ENCODE data around the gene DMGDH. TPM values are rescaled to one million over a fixed set of nuclear protein-coding genes. Genes with fewer than 3 reads are reported as not detected.
"Not testable (repeated sequence)": the region's sequence is repeated elsewhere in the genome, so short reads cannot be mapped to it uniquely, and the experiment has no call there.

DMGDH gene
- total and polyA plus RNA-seq, 4 donors, result 28.9 to 130 (median 48.5) TPM

GRCh38 chr5:78983601-78984438, 85.7 kb downstream of the DMGDH start:
- H3K9me3 ChIP-seq (ENCODE audit: control insufficient read depth in 4 of 4, low read length in 3 of 4), result no peaks in the 10 kb centered on the region
- H3K27ac ChIP-seq (ENCODE audit: low read depth in 1 of 2, low read length in 2 of 2), result peak overlapping the region; percentile 88 to 94
- DNase-seq (ENCODE audit: low spot score), result no peak
- peaks cover 2 to 37% (median 25%) of the 10 kb centered on the region in 4 donors for H3K4me1 ChIP-seq (ENCODE audit: control insufficient read depth in 4 of 4, insufficient read depth in 4 of 4, low read length in 3 of 4)
- peak overlapping the region; percentile 66 to 91 (median 74) for H3K4me3 ChIP-seq (ENCODE audit: low read depth in 1 of 3, low read length in 3 of 3)
- H3K27me3 ChIP-seq (ENCODE audit: control insufficient read depth in 4 of 4, insufficient read depth in 4 of 4, low read length in 3 of 4), result no peaks in the 10 kb centered on the region
- H3K9ac ChIP-seq (ENCODE audit: low read depth in 1 of 2, low read length in 2 of 2), result peak overlapping the region; percentile 46 to 64
- TF ChIP-seq RXRA (IDR thresholded peaks at IDR 0.05) (no peak), FOXA1 (IDR thresholded peaks at IDR 0.05) (no peak)
- WGBS, result 12% methylated on average over 17 of the region's 17 CpGs
- H3K36me3 ChIP-seq (ENCODE audit: control insufficient read depth in 4 of 4, insufficient read depth in 3 of 4, low read depth in 1 of 4, low read length in 3 of 4), result no peaks in the 10 kb centered on the region

DNA sequence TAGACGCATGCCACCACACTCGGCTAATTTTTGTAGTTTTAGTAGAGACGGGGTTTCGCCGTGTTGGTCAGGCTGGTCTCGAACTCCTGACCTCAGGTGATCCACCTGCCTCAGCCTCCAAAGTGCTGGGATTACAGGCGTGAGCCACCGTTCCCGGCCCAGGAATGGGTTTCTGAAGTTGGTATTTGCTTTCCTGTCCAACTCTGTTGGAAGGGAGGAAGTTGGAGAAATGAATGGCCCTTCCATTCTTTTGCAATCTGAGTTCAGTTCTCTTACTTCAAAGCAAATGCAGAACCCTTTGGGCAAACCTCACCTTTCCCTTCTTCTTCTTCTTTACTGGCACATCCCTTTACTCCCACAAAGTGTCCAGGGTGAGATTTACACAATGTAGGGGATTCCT, 86.3 kb downstream of the DMGDH start:
- Histone ChIP-seq H3K9ac (ENCODE audit: low read depth in 1 of 2, low read length in 2 of 2) (peak overlapping the region in 1 of 2 donors; percentile 46), H3K4me1 (ENCODE audit: control insufficient read depth in 4 of 4, insufficient read depth in 4 of 4, low read length in 3 of 4) (peaks cover 2 to 37% (median 25%) of the 10 kb centered on the region in 4 donors), H3K4me3 (ENCODE audit: low read depth in 1 of 3, low read length in 3 of 3) (peak overlapping the region in 1 of 3 donors; percentile 91)
- H3K36me3 ChIP-seq (ENCODE audit: control insufficient read depth in 4 of 4, insufficient read depth in 3 of 4, low read depth in 1 of 4, low read length in 3 of 4); H3K27ac ChIP-seq (ENCODE audit: low read depth in 1 of 2, low read length in 2 of 2); DNase-seq (ENCODE audit: low spot score); H3K27me3 ChIP-seq (ENCODE audit: control insufficient read depth in 4 of 4, insufficient read depth in 4 of 4, low read length in 3 of 4); H3K9me3 ChIP-seq (ENCODE audit: control insufficient read depth in 4 of 4, low read length in 3 of 4): not testable (repeated sequence)
- 74% methylated on average over 9 of the region's 9 CpGs for WGBS

DNA sequence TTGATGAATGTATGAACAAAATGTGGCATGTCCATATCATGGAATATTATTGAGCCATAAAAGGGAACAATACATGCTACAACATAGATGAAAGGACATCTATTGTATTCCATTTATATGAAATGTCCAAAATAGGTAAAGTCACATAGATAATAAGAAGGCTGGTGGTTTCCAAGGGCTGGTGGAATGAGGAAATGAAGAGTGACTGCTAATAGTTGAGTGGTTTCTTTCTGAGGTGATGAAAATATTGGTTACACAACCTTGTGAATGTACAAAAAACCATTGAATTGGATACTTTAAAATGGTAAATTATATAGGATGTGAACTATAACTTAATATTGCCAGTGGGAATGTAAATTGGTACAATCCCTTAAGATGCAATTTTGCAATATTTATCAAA, 89.6 kb downstream of the DMGDH start:
- Histone ChIP-seq H3K36me3 (ENCODE audit: control insufficient read depth in 4 of 4, insufficient read depth in 3 of 4, low read depth in 1 of 4, low read length in 3 of 4) (no peaks in the 10 kb centered on the region), H3K27me3 (ENCODE audit: control insufficient read depth in 4 of 4, insufficient read depth in 4 of 4, low read length in 3 of 4) (no peaks in the 10 kb centered on the region), H3K9ac (ENCODE audit: low read depth in 1 of 2, low read length in 2 of 2) (no peak overlapping the region), H3K9me3 (ENCODE audit: control insufficient read depth in 4 of 4, low read length in 3 of 4) (no peaks in the 10 kb centered on the region), H3K4me3 (ENCODE audit: low read depth in 1 of 3, low read length in 3 of 3) (no peak overlapping the region), H3K4me1 (ENCODE audit: control insufficient read depth in 4 of 4, insufficient read depth in 4 of 4, low read length in 3 of 4) (peaks cover 2 to 32% (median 20%) of the 10 kb centered on the region in 4 donors), H3K27ac (ENCODE audit: low read depth in 1 of 2, low read length in 2 of 2) (no peak overlapping the region)
- TF ChIP-seq TAF1 (conservative IDR thresholded peaks at IDR 0.05) (no peak), FOXA2 (IDR thresholded peaks at IDR 0.05) (no peak), HNF4G (IDR thresholded peaks at IDR 0.05) (no peak), RAD21 (IDR thresholded peaks at IDR 0.05) (no peak), EGR1 (IDR thresholded peaks at IDR 0.05; ENCODE audit: low read depth in 2 of 2) (no peak), FOXA1 (IDR thresholded peaks at IDR 0.05) (no peak), JUND (IDR thresholded peaks at IDR 0.05) (no peak), GABPA (IDR thresholded peaks at IDR 0.05 in 1 of 2, conservative IDR thresholded peaks at IDR 0.05 in 1 of 2) (no peak), NR2F2 (IDR thresholded peaks at IDR 0.05) (no peak)
- TF ChIP-seq, protein P1, sequence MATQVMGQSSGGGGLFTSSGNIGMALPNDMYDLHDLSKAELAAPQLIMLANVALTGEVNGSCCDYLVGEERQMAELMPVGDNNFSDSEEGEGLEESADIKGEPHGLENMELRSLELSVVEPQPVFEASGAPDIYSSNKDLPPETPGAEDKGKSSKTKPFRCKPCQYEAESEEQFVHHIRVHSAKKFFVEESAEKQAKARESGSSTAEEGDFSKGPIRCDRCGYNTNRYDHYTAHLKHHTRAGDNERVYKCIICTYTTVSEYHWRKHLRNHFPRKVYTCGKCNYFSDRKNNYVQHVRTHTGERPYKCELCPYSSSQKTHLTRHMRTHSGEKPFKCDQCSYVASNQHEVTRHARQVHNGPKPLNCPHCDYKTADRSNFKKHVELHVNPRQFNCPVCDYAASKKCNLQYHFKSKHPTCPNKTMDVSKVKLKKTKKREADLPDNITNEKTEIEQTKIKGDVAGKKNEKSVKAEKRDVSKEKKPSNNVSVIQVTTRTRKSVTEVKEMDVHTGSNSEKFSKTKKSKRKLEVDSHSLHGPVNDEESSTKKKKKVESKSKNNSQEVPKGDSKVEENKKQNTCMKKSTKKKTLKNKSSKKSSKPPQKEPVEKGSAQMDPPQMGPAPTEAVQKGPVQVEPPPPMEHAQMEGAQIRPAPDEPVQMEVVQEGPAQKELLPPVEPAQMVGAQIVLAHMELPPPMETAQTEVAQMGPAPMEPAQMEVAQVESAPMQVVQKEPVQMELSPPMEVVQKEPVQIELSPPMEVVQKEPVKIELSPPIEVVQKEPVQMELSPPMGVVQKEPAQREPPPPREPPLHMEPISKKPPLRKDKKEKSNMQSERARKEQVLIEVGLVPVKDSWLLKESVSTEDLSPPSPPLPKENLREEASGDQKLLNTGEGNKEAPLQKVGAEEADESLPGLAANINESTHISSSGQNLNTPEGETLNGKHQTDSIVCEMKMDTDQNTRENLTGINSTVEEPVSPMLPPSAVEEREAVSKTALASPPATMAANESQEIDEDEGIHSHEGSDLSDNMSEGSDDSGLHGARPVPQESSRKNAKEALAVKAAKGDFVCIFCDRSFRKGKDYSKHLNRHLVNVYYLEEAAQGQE (IDR thresholded peaks at IDR 0.05), result no peak
- TF ChIP-seq, protein P2, sequence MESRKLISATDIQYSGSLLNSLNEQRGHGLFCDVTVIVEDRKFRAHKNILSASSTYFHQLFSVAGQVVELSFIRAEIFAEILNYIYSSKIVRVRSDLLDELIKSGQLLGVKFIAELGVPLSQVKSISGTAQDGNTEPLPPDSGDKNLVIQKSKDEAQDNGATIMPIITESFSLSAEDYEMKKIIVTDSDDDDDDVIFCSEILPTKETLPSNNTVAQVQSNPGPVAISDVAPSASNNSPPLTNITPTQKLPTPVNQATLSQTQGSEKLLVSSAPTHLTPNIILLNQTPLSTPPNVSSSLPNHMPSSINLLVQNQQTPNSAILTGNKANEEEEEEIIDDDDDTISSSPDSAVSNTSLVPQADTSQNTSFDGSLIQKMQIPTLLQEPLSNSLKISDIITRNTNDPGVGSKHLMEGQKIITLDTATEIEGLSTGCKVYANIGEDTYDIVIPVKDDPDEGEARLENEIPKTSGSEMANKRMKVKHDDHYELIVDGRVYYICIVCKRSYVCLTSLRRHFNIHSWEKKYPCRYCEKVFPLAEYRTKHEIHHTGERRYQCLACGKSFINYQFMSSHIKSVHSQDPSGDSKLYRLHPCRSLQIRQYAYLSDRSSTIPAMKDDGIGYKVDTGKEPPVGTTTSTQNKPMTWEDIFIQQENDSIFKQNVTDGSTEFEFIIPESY (IDR thresholded peaks at IDR 0.05), result no peak
- no peak for DNase-seq (ENCODE audit: low spot score)
